ENCODE data around the gene TMEM250. TPM values are rescaled to one million over a fixed set of nuclear protein-coding genes. Genes with fewer than 3 reads are reported as not detected.

TMEM250 gene
- polyA plus RNA-seq, 1 of the 3 experiments (the other 2 are of a cell fraction) = 25.9 TPM

GRCh38 chr9:136087741-136088480 lies 30.8 kb downstream of the TMEM250 start (continued):
- TF ChIP-seq, protein P1, sequence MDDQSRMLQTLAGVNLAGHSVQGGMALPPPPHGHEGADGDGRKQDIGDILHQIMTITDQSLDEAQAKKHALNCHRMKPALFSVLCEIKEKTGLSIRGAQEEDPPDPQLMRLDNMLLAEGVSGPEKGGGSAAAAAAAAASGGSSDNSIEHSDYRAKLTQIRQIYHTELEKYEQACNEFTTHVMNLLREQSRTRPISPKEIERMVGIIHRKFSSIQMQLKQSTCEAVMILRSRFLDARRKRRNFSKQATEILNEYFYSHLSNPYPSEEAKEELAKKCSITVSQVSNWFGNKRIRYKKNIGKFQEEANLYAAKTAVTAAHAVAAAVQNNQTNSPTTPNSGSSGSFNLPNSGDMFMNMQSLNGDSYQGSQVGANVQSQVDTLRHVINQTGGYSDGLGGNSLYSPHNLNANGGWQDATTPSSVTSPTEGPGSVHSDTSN (IDR thresholded peaks at IDR 0.05) = no peak
- TF ChIP-seq, protein P2, sequence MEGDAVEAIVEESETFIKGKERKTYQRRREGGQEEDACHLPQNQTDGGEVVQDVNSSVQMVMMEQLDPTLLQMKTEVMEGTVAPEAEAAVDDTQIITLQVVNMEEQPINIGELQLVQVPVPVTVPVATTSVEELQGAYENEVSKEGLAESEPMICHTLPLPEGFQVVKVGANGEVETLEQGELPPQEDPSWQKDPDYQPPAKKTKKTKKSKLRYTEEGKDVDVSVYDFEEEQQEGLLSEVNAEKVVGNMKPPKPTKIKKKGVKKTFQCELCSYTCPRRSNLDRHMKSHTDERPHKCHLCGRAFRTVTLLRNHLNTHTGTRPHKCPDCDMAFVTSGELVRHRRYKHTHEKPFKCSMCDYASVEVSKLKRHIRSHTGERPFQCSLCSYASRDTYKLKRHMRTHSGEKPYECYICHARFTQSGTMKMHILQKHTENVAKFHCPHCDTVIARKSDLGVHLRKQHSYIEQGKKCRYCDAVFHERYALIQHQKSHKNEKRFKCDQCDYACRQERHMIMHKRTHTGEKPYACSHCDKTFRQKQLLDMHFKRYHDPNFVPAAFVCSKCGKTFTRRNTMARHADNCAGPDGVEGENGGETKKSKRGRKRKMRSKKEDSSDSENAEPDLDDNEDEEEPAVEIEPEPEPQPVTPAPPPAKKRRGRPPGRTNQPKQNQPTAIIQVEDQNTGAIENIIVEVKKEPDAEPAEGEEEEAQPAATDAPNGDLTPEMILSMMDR (IDR thresholded peaks at IDR 0.05) = no peak

GRCh38 chr9:136086951-136087740 lies 31.5 kb downstream of the TMEM250 start:
- Histone ChIP-seq H3K4me2 (no peak overlapping the region), H3K36me3 (replicated peaks in 1 of 2; ENCODE audit: control insufficient read depth in 1 of 2, insufficient read depth in 2 of 2, low read length in 1 of 2) (peaks cover 0 to 8% of the 10 kb centered on the region in 2 experiments), H4K20me1 (ENCODE audit: insufficient read depth) (peaks cover 97% of the 10 kb centered on the region), H3K27me3 (ENCODE audit: insufficient read depth) (no peaks in the 10 kb centered on the region), H3K79me2 (ENCODE audit: insufficient read depth) (peaks cover 81% of the 10 kb centered on the region), H2AFZ (ENCODE audit: low read depth) (no peak overlapping the region), H3K27ac (ENCODE audit: low read depth in 2 of 2, low read length in 1 of 2) (no peak overlapping the region), H3K9me3 (no peaks in the 10 kb centered on the region), H3K4me3 (ENCODE audit: low read depth in 2 of 2, low read length in 1 of 2) (no peak overlapping the region), H3K9ac (no peak overlapping the region), H3K9me2 (no peaks in the 10 kb centered on the region), H3K4me1 (ENCODE audit: control insufficient read depth in 1 of 2, insufficient read depth in 2 of 2, low read depth in 1 of 2, low read length in 1 of 2) (peaks cover 28 to 37% of the 10 kb centered on the region in 2 experiments; a peak in 3 of 4 replicates), H3F3A (replicated peaks; ENCODE audit: insufficient read depth) (peaks cover 7% of the 10 kb centered on the region)
- POLR2A ChIA-PET = interaction anchor here (0.6 kb wide), 1 partner anchor 44 kb away, joined by 3 read pairs; no protein-coding TSS in a partner anchor
- TF ChIP-seq, protein P1 (IDR thresholded peaks at IDR 0.05) = no peak
- no peak for TF ChIP-seq USF1 (IDR thresholded peaks at IDR 0.05; ENCODE audit: borderline replicate concordance, low read depth)
- TF ChIP-seq SMC3 (IDR thresholded peaks at IDR 0.05; ENCODE audit: low read depth, low read length) = no peak
- TF ChIP-seq NRF1 (IDR thresholded peaks at IDR 0.05; ENCODE audit: low read depth, low read length) = no peak
- TF ChIP-seq FOXJ3 (CRISPR knock-in tag; IDR thresholded peaks at IDR 0.05) = no peak
- TF ChIP-seq RFX5 (IDR thresholded peaks at IDR 0.05; ENCODE audit: low read length) = no peak
- TF ChIP-seq POLR2AphosphoS5 (IDR thresholded peaks at IDR 0.05; ENCODE audit: low read depth, low read length) = no peak
- DNase-seq = peak; percentile 28
- 91% methylated on average over 8 of the region's 21 CpGs for WGBS (ENCODE audit: low lambda C conversion rate)
- CTCF ChIA-PET = interaction anchor here (1.8 to 3.3 kb wide), 2 partner anchors 36 to 120 kb away, joined by 6 to 20 read pairs; no protein-coding TSS in a partner anchor

Data from SK-N-SH (cell line).